Cardiac muscle cell (in vitro differentiated cells and primary cell): ENCODE measurements around the gene TFAP2E. TPM values are rescaled to one million over a fixed set of nuclear protein-coding genes. Genes with fewer than 3 reads are reported as not detected.
"Not testable (repeated sequence)": the region's sequence is repeated elsewhere in the genome, so short reads cannot be mapped to it uniquely, and the experiment has no call there.

Source experiments
- DNase-seq, 2 donors: peaks; one replicate each; pipeline versions ENCODE4 v3.0.0 to v3.0.0-alpha.2; 2010 to 2017; ENCODE audit warnings: low read depth in 1 of 2, low spot score in 1 of 2
- H3K27ac ChIP-seq: fragments of 200-600 bp; sonication (generic); 2 replicates; pipeline ENCODE4 v1.5.1; 2016
- H3K27me3 ChIP-seq: fragments of 200-600 bp; sonication (generic); 2 replicates; pipeline ENCODE4 v1.6.0; 2016; ENCODE audit warnings: control low read depth
- H3K36me3 ChIP-seq: fragments of 200-600 bp; sonication (generic); 2 replicates; pipeline ENCODE4 v1.5.1; 2016; ENCODE audit warnings: control low read depth
- H3K4me1 ChIP-seq: fragments of 200-600 bp; sonication (generic); 2 replicates; pipeline ENCODE4 v1.8.1; 2017; ENCODE audit warnings: low read depth, mild to moderate bottlenecking, mixed run types
- H3K4me3 ChIP-seq: fragments of 200-600 bp; sonication (generic); 2 replicates; pipeline ENCODE4 v1.5.1; 2016; ENCODE audit warnings: mild to moderate bottlenecking
- H3K9me3 ChIP-seq: fragments of 200-600 bp; sonication (generic); 2 replicates; pipeline ENCODE4 v1.5.1; 2017; ENCODE audit warnings: low read depth, mild to moderate bottlenecking, control low read depth
- CTCF ChIP-seq: IDR thresholded peaks from 2 replicates; pipeline ENCODE4 v1.5.1; 2012; ENCODE audit warnings: low read depth, mild to moderate bottlenecking, low read length
- polyA plus RNA-seq: library from polyadenylated mRNA; unstranded; fragments of >200 nt; fragmentation: Nextera tagmentation; extraction: Ambion mirVana; gene quantifications from 2 replicates; pipeline ENCODE4 v1.2.1, GENCODE V29; 2016
- total RNA-seq: library from RNA; depleted of rRNA; stranded (reverse); fragments of >200 nt; gene quantifications from 2 replicates; pipeline ENCODE4 v1.2.3, GENCODE V29; 2016

Gene TFAP2E
- total and polyA plus RNA-seq, 2 experiments from 2014 or later = 0.69 TPM; not detected in 1

- Histone ChIP-seq H3K27me3 (peaks cover 93% of the 10 kb centered on the region), H3K36me3 (no peaks in the 10 kb centered on the region), H3K4me3 (no peak overlapping the region), H3K4me1 (no peaks in the 10 kb centered on the region), H3K27ac (no peak overlapping the region), H3K9me3 (no peaks in the 10 kb centered on the region)
- TF ChIP-seq CTCF = no peak
- no peak for DNase-seq
These were observed 2.4 kb downstream of the TFAP2E start for GRCh38 chr1:35575416-35575958.

GRCh38 chr1:35576061-35576765 lies 3.1 kb downstream of the TFAP2E start:
- H3K4me3 ChIP-seq = no peak overlapping the region
- H3K36me3 ChIP-seq = no peaks in the 10 kb centered on the region
- no peak for TF ChIP-seq CTCF
- no peak overlapping the region for H3K27ac ChIP-seq
- H3K4me1 ChIP-seq = no peaks in the 10 kb centered on the region
- peaks cover 86% of the 10 kb centered on the region for H3K27me3 ChIP-seq
- no peak for DNase-seq
- H3K9me3 ChIP-seq = no peaks in the 10 kb centered on the region

- not testable (repeated sequence) for H3K36me3 ChIP-seq, H3K4me1 ChIP-seq, H3K27ac ChIP-seq, H3K4me3 ChIP-seq, H3K9me3 ChIP-seq, DNase-seq
- H3K27me3 ChIP-seq = peaks cover 84% of the 10 kb centered on the region
These were observed 3.6 kb downstream of the TFAP2E start for GRCh38 chr1:35576766-35577070.

GRCh38 chr1:35577071-35577998 lies 4.2 kb downstream of the TFAP2E start:
- H3K27me3 ChIP-seq = peaks cover 82% of the 10 kb centered on the region
- H3K9me3 ChIP-seq = no peaks in the 10 kb centered on the region
- H3K4me1 ChIP-seq = no peaks in the 10 kb centered on the region
- H3K27ac ChIP-seq = no peak overlapping the region
- no peak overlapping the region for H3K4me3 ChIP-seq
- no peak for TF ChIP-seq CTCF
- DNase-seq = peak in 1 of 2 donors; percentile 27
- no peaks in the 10 kb centered on the region for H3K36me3 ChIP-seq

GRCh38 chr1:35580949-35581388 lies 7.9 kb downstream of the TFAP2E start:
- Histone ChIP-seq H3K4me3 (no peak overlapping the region), H3K36me3 (no peaks in the 10 kb centered on the region), H3K9me3 (no peaks in the 10 kb centered on the region), H3K4me1 (no peaks in the 10 kb centered on the region), H3K27me3 (peaks cover 45% of the 10 kb centered on the region), H3K27ac (no peak overlapping the region)
- DNase-seq = no peak
- no peak for TF ChIP-seq CTCF

- H3K9me3 ChIP-seq, H3K4me3 ChIP-seq, DNase-seq, H3K27ac ChIP-seq, H3K36me3 ChIP-seq, H3K4me1 ChIP-seq: not testable (repeated sequence)
- peaks cover 39% of the 10 kb centered on the region for H3K27me3 ChIP-seq
These were observed 8.5 kb downstream of the TFAP2E start for GRCh38 chr1:35581621-35582020.
